Measurements from ENCODE around the gene TBC1D8.
A peak's percentile ranks its signal among the peaks of the same experiment; 100 is the strongest.

Gene TBC1D8

GRCh38 chr2:101111917-101112771, 39.0 kb downstream of the TBC1D8 start:
- peak; percentile 70 for DNase-seq

DNA sequence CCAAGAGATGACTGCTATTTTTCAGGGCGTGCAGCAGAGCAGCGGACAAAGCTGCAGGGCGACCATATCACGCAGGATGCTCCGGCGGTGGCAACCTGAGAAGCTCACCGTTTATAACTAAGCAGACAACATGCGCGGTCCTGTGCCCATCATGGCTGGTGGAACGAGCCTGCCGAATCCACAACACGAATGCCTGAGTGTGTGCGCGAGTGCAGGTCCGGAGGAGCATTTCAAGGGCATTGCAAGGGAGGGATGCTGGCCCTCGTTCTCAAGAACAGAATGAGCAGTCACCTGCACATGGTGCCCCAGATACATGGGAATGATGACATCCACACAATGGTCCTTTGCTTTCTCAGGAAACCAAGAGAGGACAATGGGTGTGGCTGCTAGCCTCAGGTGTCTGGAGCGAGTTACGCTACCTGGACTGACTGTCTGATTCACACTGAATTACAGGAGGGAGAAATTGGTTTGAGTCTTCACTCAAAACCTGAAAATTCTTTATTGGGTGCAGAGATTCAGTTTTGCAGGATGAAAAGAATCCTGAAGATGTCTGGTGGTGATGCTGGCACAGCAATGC, 39.8 kb downstream of the TBC1D8 start:
- no peak for DNase-seq

- no peak for DNase-seq
Observed at GRCh38 chr2:101109451-101110118, 41.6 kb downstream of the TBC1D8 start.

DNA sequence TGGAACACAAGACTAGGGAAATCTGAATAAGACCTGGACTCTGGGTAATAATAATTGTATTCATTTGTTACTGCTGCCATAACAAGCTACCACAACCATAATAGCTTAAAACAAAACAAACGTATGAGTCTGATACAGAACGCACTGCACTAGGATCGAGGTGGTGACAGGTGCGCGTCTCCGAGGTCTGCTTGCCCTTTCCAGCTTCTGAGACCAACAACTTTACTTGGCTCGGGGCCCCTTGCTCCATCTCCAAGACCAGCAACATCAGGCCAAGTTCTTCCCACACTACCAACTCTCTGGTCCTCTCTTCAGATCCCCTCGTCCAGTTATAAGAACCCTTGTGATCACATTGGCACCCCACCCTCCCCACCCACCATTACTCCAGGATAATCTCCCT, 42.8 kb downstream of the TBC1D8 start:
- DNase-seq, result no peak

GRCh38 chr2:101107241-101107640, 43.9 kb downstream of the TBC1D8 start:
- no peak for DNase-seq

DNA sequence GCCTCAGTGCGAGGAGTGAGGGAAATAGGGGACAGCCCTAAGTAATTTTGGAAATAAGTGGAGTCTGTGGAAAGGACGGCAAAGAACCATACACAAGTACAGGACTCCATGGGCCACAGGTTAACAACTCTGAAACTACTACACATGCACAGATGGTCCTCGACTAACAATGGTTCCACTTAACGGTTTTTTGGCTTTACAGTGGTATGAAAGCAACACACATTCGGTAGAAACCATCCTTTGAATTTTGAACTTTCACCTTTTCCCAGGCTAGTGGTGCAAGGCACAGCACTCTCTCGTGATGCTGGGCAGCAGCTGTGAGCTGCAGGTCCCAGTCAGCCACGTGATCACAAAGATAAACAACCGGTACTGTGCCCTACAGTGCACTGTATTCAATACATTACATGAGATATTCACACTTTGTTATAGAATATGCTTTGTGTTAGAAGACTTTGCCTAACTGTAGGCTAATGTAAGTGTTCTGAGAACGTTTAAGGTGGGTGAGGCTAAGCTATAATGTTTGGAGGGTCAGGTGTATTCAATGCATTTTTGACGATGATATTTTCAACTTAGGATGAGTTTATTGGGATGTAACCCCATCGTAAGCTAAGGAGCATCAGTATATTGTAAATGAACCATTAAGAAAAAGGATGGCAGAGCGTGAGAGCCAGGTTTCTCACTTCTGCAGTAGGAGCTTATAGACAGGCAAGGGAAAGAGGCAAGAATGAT, 44.6 kb downstream of the TBC1D8 start:
- DNase-seq, result no peak

DNA sequence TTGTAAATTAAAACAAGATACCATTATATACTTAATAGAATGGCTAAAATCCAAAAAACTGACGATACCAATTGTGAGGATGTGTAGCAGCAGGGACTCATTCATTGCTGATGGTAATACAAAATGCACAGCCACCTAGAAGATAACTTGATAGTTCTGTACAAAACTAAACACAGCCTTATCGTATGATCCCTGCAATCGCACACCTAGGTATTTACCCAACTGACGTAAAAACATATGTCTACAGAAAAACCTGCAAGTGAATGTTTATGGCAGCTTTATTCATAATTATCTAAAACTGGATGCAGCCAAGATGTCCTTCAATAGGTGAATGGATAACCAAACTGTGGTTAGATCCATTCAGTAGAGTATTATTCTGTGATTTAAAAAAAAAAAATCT, 45.5 kb downstream of the TBC1D8 start:
- DNase-seq, result no peak

GRCh38 chr2:101097638-101098037, 53.5 kb downstream of the TBC1D8 start:
- DNase-seq, result no peak

DNA sequence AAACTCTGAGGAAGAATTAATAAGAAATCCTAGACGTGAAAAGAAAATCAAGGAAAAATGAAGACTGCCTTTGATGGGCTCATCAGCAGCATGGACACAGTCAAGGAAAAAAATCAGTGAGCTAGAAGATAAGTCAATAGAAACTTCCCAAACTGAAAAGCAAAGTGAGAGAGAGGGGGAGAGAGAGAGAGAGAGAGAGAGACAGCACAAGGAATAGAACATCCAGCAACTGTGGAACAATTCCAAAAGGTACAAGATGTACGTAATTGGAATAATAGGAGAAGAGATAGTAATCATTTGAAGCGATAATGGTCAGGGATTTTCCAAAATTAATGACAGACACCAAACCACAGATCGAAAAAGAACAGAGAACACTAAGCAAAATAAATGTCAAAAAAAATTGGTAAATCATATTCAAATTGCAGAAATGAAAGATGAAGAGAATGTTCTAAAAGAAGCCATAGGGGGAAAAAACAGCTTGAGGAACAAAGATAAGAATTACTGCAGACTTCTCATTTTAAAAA, 54.5 kb downstream of the TBC1D8 start:
- no peak for DNase-seq

GRCh38 chr2:101094351-101094750, 56.8 kb downstream of the TBC1D8 start:
- DNase-seq, result no peak

- no peak for DNase-seq
Observed at GRCh38 chr2:101089942-101090799, 61.0 kb downstream of the TBC1D8 start.

- no peak for DNase-seq
Observed at GRCh38 chr2:101089419-101089818, 61.8 kb downstream of the TBC1D8 start.

DNA sequence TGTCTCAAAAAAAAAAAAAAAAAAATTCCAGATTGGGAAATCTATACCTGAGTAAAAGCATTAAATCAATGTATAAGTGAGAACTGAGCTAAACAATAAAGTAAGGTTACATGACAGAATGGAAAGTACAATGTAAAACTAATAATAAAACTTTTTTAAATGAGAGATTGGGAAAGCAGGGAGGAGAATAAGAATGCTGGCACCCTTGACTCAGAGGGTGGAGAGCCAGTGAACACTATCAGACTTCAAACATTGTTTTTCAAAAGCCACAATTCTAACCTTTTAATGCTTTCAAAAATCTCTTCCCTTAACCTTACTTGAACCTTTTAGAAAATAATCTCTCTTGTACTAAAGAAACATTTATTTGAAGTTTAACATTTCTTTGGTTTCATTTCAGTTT, 63.5 kb downstream of the TBC1D8 start:
- no peak for DNase-seq

DNA sequence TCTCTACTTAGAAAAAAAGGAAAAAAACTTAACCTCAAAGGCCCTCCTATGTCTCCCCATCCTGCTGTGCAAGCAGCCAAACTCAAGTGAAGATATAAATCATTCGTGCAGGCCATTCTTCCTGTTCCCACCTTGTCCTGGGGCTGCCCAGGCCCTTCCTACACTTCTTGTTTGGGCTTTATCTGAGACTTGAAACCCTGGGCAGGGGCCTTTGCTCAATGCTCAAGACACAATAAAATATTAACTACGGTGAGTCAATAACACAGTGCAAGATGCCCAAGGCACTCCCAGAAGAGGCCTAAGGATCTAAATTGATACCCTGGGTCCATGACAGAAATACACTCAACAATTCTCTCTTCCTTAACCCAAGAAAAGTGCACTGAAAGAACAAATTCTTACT, 67.6 kb downstream of the TBC1D8 start:
- no peak for DNase-seq

DNA sequence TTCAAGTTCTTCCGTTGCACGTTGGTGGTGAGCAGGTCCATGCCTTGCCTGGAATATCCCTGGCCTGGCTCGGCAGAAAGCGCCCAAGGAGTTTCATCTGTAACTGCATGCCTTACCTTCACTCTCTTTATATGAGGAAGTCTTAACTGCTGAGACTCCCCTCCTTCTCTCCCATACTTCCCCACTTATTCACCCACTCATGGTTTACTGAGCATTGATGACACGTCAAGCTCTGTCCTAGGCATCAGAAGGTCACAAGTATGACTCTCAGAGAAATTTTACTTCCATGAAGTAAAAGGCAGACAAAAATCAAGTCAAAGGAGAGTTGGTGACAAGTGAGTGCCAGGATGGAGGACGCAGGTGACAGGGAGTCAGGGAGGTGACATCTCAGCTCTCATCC, 68.2 kb downstream of the TBC1D8 start:
- DNase-seq, result no peak

GRCh38 chr2:101081375-101081907, 69.7 kb downstream of the TBC1D8 start:
- DNase-seq, result no peak

- DNase-seq, result no peak
Observed at GRCh38 chr2:101080211-101081068, 70.7 kb downstream of the TBC1D8 start.

DNA sequence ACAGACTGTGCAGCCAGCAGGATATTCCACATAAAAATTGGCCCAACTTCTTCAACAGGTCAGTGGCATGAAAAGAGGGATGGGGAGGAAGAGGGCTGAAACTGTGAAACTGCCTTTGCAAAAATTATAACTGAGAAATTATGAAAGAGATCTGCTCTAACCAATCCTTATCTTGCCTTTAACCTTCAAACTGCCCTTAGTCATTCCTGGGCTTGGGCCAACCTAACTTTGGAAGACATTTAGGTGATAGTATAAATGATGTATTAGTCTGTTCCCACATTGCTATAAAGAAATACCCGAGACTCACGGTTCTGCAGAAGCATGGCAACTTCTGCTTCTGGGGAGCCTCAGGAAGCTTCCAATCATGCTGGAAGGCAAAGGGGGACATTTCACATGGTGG, 74.6 kb downstream of the TBC1D8 start:
- no peak for DNase-seq

DNA sequence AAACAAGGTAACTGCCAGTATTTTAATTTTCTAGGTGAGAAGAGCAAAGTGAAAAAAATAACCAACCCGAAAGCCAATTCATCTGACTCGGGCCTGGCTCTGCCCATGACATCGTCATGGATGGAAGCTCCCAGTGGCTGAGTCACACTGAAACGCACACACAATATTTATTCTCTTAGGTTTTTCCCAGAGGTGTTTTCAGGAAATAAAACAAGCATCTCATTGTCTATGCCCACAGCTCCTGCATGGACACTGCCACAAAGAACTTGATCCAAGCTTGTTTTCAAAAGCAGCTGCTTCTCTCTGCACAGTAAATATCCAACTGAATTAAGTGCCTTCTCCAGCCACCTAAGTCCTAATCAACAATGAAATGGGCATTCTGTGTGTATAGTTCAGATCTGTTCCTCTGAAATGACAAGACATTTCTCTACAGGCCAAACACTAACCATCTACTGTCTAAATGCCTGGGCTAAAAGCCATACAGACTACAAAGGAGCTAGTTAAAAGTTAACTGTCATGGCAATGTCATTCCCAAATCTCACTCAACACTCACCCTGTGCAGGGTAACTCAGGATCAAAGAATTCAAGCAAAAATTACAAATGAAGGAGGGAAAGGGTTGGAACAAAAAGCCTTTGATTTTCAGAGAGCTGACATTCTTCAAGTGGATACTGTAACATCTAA, 86.2 kb downstream of the TBC1D8 start:
- peak; percentile 24 for DNase-seq

DNA sequence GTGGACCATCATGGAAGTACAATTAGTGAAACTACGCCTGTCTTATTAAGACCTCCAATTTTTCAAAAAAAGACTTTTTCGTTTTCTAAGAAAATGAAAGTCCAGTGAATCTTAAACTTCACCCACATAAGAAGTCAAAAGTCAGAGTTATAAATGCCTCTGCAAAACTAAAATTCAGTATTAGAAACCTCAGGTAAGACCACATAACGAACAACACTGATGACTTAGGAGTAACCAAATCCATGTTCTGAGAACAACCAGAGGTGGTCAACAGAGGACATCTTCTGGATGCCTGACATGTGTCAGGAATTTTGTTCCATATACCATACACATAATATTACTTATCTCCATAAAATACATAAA, 86.7 kb downstream of the TBC1D8 start:
- DNase-seq, result no peak

All from fibroblast of skin of right quadriceps (primary cell).